Suprapubic skin (tissue), 4 donors: ENCODE data around the gene SLC38A10. TPM values are rescaled to one million over a fixed set of nuclear protein-coding genes. Genes with fewer than 3 reads are reported as not detected.

Experiments used
- DNase-seq, 2 donors: peaks; one replicate each; pipeline ENCODE4 v3.0.0-alpha.2; 2019; ENCODE audit warnings: low spot score in 2 of 2
- H3K27ac ChIP-seq: fragments of 200-600 bp; sonication (generic); one replicate; pipeline ENCODE4 v1.5.1; 2019
- H3K27me3 ChIP-seq: fragments of 200-600 bp; sonication (generic); one replicate; pipeline ENCODE4 v1.5.1; 2019
- H3K36me3 ChIP-seq: fragments of 200-600 bp; sonication (generic); one replicate; pipeline ENCODE4 v1.5.1; 2019
- H3K4me1 ChIP-seq: fragments of 200-600 bp; sonication (generic); one replicate; pipeline ENCODE4 v1.5.1; 2019
- H3K4me3 ChIP-seq: fragments of 200-600 bp; sonication (generic); one replicate; pipeline ENCODE4 v1.5.1; 2019; ENCODE audit warnings: mild to moderate bottlenecking
- H3K9me3 ChIP-seq: fragments of 200-600 bp; sonication (generic); one replicate; pipeline ENCODE4 v1.5.1; 2019
- EP300 ChIP-seq: sonication (generic); formaldehyde crosslinking; IDR thresholded peaks from one replicate; pipeline ENCODE4 v1.6.1; 2017; ENCODE audit warnings: antibody characterized with exemption
- POLR2A ChIP-seq, 2 donors: fragments of 450-650 bp; IDR thresholded peaks; one replicate each; pipeline ENCODE4 v1.6.1; 2017; ENCODE audit warnings: antibody characterized with exemption in 2 of 2, mild to moderate bottlenecking in 2 of 2, moderate library complexity in 2 of 2
- POLR2AphosphoS5 ChIP-seq, 3 donors: sonication (generic); formaldehyde crosslinking; IDR thresholded peaks; one replicate each; pipeline ENCODE4 v1.6.1; 2017; ENCODE audit warnings: antibody characterized with exemption in 3 of 3
- WGBS: methylation state at CpG from one replicate; pipeline ENCODE4 v1.1.5; 2018; 5-methylcytosine and 5-hydroxymethylcytosine counted together
- total RNA-seq, 4 donors: library from RNA; depleted of rRNA; stranded (reverse); fragments of >200 nt; gene quantifications; one replicate each; pipeline ENCODE4 v1.1.0, GENCODE V29; 2016
- TF ChIP-seq, protein P1 (sequence below), 2 donors: fragments of 200-600 bp in 1 of 2; fragments of 450-650 bp in 1 of 2; sonication (generic) in 1 of 2; IDR thresholded peaks; one replicate each; pipeline ENCODE4 v1.5.1; 2016 to 2019; ENCODE audit warnings: antibody characterized with exemption in 2 of 2, mild to moderate bottlenecking in 1 of 2, moderate library complexity in 1 of 2

SLC38A10 gene
- total RNA-seq, 4 donors from 2014 or later: 48.5 to 84.9 (median 69.4) TPM

DNA sequence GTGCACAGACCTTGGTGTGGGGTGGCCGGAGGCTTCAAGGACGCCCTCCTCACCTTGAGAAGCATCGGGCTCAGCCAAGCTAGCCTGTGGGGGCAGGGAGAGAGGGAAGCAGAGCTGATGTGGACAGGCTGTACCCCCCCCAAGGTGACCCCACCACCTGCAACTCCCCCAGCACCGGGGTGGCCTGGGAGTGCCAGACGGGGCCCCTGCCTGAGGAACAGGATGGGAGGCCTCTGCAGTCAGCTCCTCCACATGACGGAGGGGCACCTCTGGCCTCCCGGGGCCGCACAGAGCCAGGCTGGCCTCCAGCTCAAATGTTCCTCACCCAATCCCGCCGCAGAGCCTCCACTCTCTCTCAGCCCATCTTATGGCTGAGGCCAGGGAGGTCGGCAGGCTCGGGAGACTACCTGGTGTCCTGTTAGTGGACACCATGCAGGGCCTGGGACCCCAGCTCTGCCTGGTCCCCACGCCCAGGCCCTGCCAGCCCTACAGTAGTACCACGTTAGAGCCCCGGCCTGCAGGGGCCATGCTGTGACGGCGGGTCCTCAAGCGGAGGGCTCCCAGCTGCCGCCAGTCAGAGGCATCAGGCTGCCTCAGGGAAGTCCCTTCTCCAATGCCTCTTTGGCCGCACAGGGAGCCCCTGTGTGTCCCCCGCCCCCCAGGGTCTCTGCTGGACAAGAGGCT, 19.4 kb upstream of the SLC38A10 start:
- H3K27me3 ChIP-seq: peaks cover 3% of the 10 kb centered on the region
- H3K36me3 ChIP-seq: no peaks in the 10 kb centered on the region
- no peak overlapping the region for H3K27ac ChIP-seq
- peaks cover 10% of the 10 kb centered on the region for H3K4me1 ChIP-seq
- no peak for TF ChIP-seq POLR2A (IDR thresholded peaks at IDR 0.05)
- no peak for TF ChIP-seq EP300
- no peak for TF ChIP-seq POLR2AphosphoS5 (IDR thresholded peaks at IDR 0.05)
- TF ChIP-seq, protein P1, sequence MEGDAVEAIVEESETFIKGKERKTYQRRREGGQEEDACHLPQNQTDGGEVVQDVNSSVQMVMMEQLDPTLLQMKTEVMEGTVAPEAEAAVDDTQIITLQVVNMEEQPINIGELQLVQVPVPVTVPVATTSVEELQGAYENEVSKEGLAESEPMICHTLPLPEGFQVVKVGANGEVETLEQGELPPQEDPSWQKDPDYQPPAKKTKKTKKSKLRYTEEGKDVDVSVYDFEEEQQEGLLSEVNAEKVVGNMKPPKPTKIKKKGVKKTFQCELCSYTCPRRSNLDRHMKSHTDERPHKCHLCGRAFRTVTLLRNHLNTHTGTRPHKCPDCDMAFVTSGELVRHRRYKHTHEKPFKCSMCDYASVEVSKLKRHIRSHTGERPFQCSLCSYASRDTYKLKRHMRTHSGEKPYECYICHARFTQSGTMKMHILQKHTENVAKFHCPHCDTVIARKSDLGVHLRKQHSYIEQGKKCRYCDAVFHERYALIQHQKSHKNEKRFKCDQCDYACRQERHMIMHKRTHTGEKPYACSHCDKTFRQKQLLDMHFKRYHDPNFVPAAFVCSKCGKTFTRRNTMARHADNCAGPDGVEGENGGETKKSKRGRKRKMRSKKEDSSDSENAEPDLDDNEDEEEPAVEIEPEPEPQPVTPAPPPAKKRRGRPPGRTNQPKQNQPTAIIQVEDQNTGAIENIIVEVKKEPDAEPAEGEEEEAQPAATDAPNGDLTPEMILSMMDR (IDR thresholded peaks at IDR 0.05): no peak
- 90% methylated on average over 5 of the region's 21 CpGs for WGBS
- no peak overlapping the region for H3K4me3 ChIP-seq
- no peak for DNase-seq
- no peaks in the 10 kb centered on the region for H3K9me3 ChIP-seq

- WGBS: 92% methylated on average over 6 of the region's 17 CpGs
- TF ChIP-seq EP300: no peak
- TF ChIP-seq POLR2A (IDR thresholded peaks at IDR 0.05): no peak
- TF ChIP-seq, protein P1 (IDR thresholded peaks at IDR 0.05): no peak
- no peak for TF ChIP-seq POLR2AphosphoS5 (IDR thresholded peaks at IDR 0.05)
- Histone ChIP-seq H3K4me3 (no peak overlapping the region), H3K36me3 (no peaks in the 10 kb centered on the region), H3K27ac (no peak overlapping the region), H3K9me3 (no peaks in the 10 kb centered on the region), H3K4me1 (peaks cover 16% of the 10 kb centered on the region), H3K27me3 (peaks cover 3% of the 10 kb centered on the region)
- no peak for DNase-seq
These were observed 18.8 kb upstream of the SLC38A10 start for GRCh38 chr17:81313776-81314397.

DNA sequence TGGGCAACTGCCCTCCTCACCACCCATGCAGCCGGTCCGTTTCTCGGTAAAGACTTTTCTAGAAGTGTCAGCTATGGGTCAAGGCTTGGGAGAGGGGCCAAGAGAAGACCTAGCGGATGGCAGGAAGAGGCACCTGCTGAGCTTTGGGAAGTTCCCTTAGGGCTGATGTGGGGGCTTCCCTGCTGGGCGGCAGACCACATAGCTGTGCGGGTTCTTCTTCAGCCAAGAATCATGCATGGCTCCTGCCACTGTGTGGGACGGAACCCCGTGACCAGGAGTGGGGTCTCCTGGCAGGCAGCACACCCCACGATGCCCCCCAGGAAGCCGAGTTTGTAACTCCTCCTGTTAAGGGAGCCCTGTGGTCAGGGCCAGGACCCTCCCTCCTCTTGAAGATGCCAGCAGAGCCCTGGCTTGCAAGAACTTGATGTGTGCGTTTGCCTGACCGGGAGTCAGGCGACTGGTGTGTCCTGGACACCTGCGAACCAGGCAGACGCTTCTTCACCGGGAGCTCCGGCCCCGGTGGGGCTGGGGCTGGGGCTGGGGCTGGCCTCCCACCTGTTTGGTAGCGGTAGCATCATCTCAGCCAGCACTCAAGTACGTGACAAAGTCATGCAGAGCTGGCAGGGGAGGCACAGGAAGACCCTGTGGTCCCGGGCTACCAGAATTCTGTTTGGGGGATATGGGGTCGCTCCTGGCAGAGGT, 17.7 kb upstream of the SLC38A10 start:
- TF ChIP-seq EP300: no peak
- TF ChIP-seq, protein P1 (IDR thresholded peaks at IDR 0.05): no peak
- no peak for TF ChIP-seq POLR2A (IDR thresholded peaks at IDR 0.05)
- TF ChIP-seq POLR2AphosphoS5 (IDR thresholded peaks at IDR 0.05): no peak
- Histone ChIP-seq H3K4me3 (no peak overlapping the region), H3K9me3 (no peaks in the 10 kb centered on the region), H3K27me3 (peaks cover 3% of the 10 kb centered on the region), H3K4me1 (peaks cover 19% of the 10 kb centered on the region), H3K36me3 (no peaks in the 10 kb centered on the region), H3K27ac (no peak overlapping the region)
- DNase-seq: no peak
- WGBS: 82% methylated on average over 5 of the region's 22 CpGs

GRCh38 chr17:81311946-81312345, 16.8 kb upstream of the SLC38A10 start:
- no peak for DNase-seq
- 98% methylated on average over 10 of the region's 14 CpGs for WGBS
- Histone ChIP-seq H3K27ac (no peak overlapping the region), H3K27me3 (peaks cover 3% of the 10 kb centered on the region), H3K36me3 (no peaks in the 10 kb centered on the region), H3K4me3 (no peak overlapping the region), H3K9me3 (no peaks in the 10 kb centered on the region), H3K4me1 (peaks cover 19% of the 10 kb centered on the region)
- no peak for TF ChIP-seq POLR2A (IDR thresholded peaks at IDR 0.05)
- no peak for TF ChIP-seq POLR2AphosphoS5 (IDR thresholded peaks at IDR 0.05)
- TF ChIP-seq EP300: no peak

DNA sequence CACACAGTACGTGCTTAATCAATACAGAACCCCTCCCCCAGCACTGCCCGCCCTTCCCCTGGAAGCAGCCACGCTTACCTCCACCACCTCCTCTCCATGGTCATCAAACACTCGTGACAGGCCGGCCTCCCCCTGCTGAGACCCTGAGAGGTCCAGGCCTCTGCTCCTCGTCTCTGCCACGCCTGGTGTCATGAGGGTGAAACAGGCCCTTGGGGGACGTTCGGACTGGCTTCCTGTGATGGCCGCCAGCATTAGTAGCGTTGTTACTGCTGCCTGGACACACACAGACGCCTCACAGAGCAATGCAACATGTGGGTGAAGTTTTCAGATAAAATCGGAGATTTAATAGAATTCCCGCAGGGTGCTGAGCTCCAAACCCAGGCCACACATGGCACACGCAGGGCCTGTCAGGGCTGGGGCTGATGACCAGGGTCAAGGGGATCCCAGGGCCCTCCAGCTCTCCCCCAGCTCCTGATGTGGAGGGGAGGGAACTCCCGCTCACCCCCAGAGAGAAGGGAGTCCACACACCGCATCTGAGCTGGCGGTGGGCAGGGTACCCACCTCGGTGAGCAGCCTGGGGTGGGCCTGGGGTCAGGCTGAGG, 15.9 kb upstream of the SLC38A10 start:
- no peak overlapping the region for H3K4me3 ChIP-seq
- H3K36me3 ChIP-seq: no peaks in the 10 kb centered on the region
- DNase-seq: no peak
- H3K4me1 ChIP-seq: peaks cover 19% of the 10 kb centered on the region
- TF ChIP-seq EP300: no peak
- peaks cover 3% of the 10 kb centered on the region for H3K27me3 ChIP-seq
- H3K27ac ChIP-seq: no peak overlapping the region
- H3K9me3 ChIP-seq: no peaks in the 10 kb centered on the region
- 95% methylated on average over 17 of the region's 19 CpGs for WGBS
